Activated T-cell treated with anti-CD3 and anti-CD28 coated beads, Interleukin-2, amount 50 U/mL, for 24 hours (primary cell): ENCODE data around the gene ASCL2.

Experiments
- DNase-seq: peaks from one replicate; pipeline ENCODE4 v3.0.0-alpha.2; 2020
- H3K27ac Mint-ChIP-seq: 2 replicates; pipeline ENCODE4 v1.8.0; 2020; ENCODE audit warnings: mild to moderate bottlenecking, mixed read lengths
- H3K27me3 Mint-ChIP-seq: 2 replicates; pipeline ENCODE4 v1.8.0; 2020; ENCODE audit warnings: mixed read lengths
- H3K36me3 Mint-ChIP-seq: 2 replicates; pipeline ENCODE4 v1.8.0; 2020; ENCODE audit warnings: low read depth, mixed read lengths
- H3K4me1 Mint-ChIP-seq: 2 replicates; pipeline ENCODE4 v1.8.0; 2020; ENCODE audit warnings: low read depth, mixed read lengths
- H3K4me3 Mint-ChIP-seq: 2 replicates; pipeline ENCODE4 v1.8.0; 2020; ENCODE audit warnings: mild to moderate bottlenecking, moderate library complexity, mixed read lengths
- H3K9me3 Mint-ChIP-seq: 2 replicates; pipeline ENCODE4 v1.8.0; 2020; ENCODE audit warnings: mixed read lengths

The ASCL2 gene

GRCh38 chr11:2229713-2230297, 40.6 kb downstream of the ASCL2 start:
- Mint-ChIP-seq H3K4me3 (no peak overlapping the region), H3K4me1 (no peaks in the 10 kb centered on the region), H3K27me3 (no peaks in the 10 kb centered on the region), H3K36me3 (no peaks in the 10 kb centered on the region), H3K9me3 (peaks cover 20% of the 10 kb centered on the region), H3K27ac (no peak overlapping the region)
- DNase-seq = no peak

GRCh38 chr11:2224254-2224653, 46.1 kb downstream of the ASCL2 start:
- H3K4me1 Mint-ChIP-seq = no peaks in the 10 kb centered on the region
- no peak overlapping the region for H3K27ac Mint-ChIP-seq
- peaks cover 6% of the 10 kb centered on the region for H3K27me3 Mint-ChIP-seq
- no peak overlapping the region for H3K4me3 Mint-ChIP-seq
- no peaks in the 10 kb centered on the region for H3K36me3 Mint-ChIP-seq
- peaks cover 19% of the 10 kb centered on the region for H3K9me3 Mint-ChIP-seq
- DNase-seq = no peak

GRCh38 chr11:2223153-2223794, 47.1 kb downstream of the ASCL2 start:
- H3K27ac Mint-ChIP-seq = no peak overlapping the region
- H3K4me1 Mint-ChIP-seq = no peaks in the 10 kb centered on the region
- peaks cover 6% of the 10 kb centered on the region for H3K27me3 Mint-ChIP-seq
- H3K9me3 Mint-ChIP-seq = peaks cover 16% of the 10 kb centered on the region
- H3K36me3 Mint-ChIP-seq = no peaks in the 10 kb centered on the region
- DNase-seq = no peak
- H3K4me3 Mint-ChIP-seq = no peak overlapping the region

GRCh38 chr11:2222451-2222850, 47.9 kb downstream of the ASCL2 start:
- Mint-ChIP-seq H3K27me3 (peaks cover 6% of the 10 kb centered on the region), H3K27ac (no peak overlapping the region), H3K4me3 (no peak overlapping the region), H3K9me3 (peaks cover 16% of the 10 kb centered on the region), H3K36me3 (no peaks in the 10 kb centered on the region), H3K4me1 (no peaks in the 10 kb centered on the region)
- no peak for DNase-seq

GRCh38 chr11:2221591-2221990, 48.8 kb downstream of the ASCL2 start:
- no peak overlapping the region for H3K4me3 Mint-ChIP-seq
- no peak overlapping the region for H3K27ac Mint-ChIP-seq
- H3K9me3 Mint-ChIP-seq = peaks cover 16% of the 10 kb centered on the region
- H3K4me1 Mint-ChIP-seq = no peaks in the 10 kb centered on the region
- peaks cover 6% of the 10 kb centered on the region for H3K27me3 Mint-ChIP-seq
- no peaks in the 10 kb centered on the region for H3K36me3 Mint-ChIP-seq
- no peak for DNase-seq

GRCh38 chr11:2221024-2221423, 49.4 kb downstream of the ASCL2 start:
- peaks cover 6% of the 10 kb centered on the region for H3K27me3 Mint-ChIP-seq
- H3K36me3 Mint-ChIP-seq = no peaks in the 10 kb centered on the region
- no peak overlapping the region for H3K27ac Mint-ChIP-seq
- H3K4me1 Mint-ChIP-seq = no peaks in the 10 kb centered on the region
- peaks cover 16% of the 10 kb centered on the region for H3K9me3 Mint-ChIP-seq
- no peak for DNase-seq
- H3K4me3 Mint-ChIP-seq = no peak overlapping the region

GRCh38 chr11:2220173-2220771, 50.1 kb downstream of the ASCL2 start:
- no peak overlapping the region for H3K27ac Mint-ChIP-seq
- H3K4me1 Mint-ChIP-seq = no peaks in the 10 kb centered on the region
- H3K36me3 Mint-ChIP-seq = no peaks in the 10 kb centered on the region

GRCh38 chr11:2219318-2220017, 50.9 kb downstream of the ASCL2 start:
- Mint-ChIP-seq H3K9me3 (peaks cover 13% of the 10 kb centered on the region), H3K36me3 (no peaks in the 10 kb centered on the region), H3K4me1 (peaks cover under 1% of the 10 kb centered on the region), H3K27me3 (peaks cover 6% of the 10 kb centered on the region), H3K27ac (no peak overlapping the region), H3K4me3 (no peak overlapping the region)
- no peak for DNase-seq

More at GRCh38 chr11:2220173-2220771, 50.1 kb downstream of the ASCL2 start:
- peaks cover 15% of the 10 kb centered on the region for H3K9me3 Mint-ChIP-seq
- no peak overlapping the region for H3K4me3 Mint-ChIP-seq
- DNase-seq = no peak
- H3K27me3 Mint-ChIP-seq = peaks cover 6% of the 10 kb centered on the region
